ENCODE data around the gene PLN.

GRCh38 chr6:118553132-118553531 is 5.0 kb downstream of the PLN start:
- TF ChIP-seq CTCF (conservative IDR thresholded peaks at IDR 0.05 in 1 of 2, IDR thresholded peaks at IDR 0.05 in 1 of 2; ENCODE audit: extremely low read depth in 1 of 2, insufficient read depth in 1 of 2, low read depth in 1 of 2, low read length in 2 of 2) = no peak
- no peak for TF ChIP-seq EZH2 (IDR thresholded peaks at IDR 0.05; ENCODE audit: borderline replicate concordance, low read length)
